HepG2 (cell line): ENCODE data around the gene VAMP5. TPM values are rescaled to one million over a fixed set of nuclear protein-coding genes. Genes with fewer than 3 reads are reported as not detected.

Experiments used
- BRF2 ChIP-seq: sonication (generic); formaldehyde crosslinking; IDR thresholded peaks from 2 replicates; pipeline ENCODE4 v1.8.1; 2022; ENCODE audit warnings: mild to moderate bottlenecking, missing genetic modification reagents
- DDIT3 ChIP-seq: sonication (generic); formaldehyde crosslinking; IDR thresholded peaks from 2 replicates; pipeline ENCODE4 v1.4.0; 2020; ENCODE audit warnings: mild to moderate bottlenecking, missing genetic modification reagents
- DPF2 ChIP-seq: sonication (generic); formaldehyde crosslinking; IDR thresholded peaks from 2 replicates; pipeline ENCODE4 v1.4.0; 2020; ENCODE audit warnings: mild to moderate bottlenecking, low read depth, missing genetic modification reagents, borderline replicate concordance
- HDAC1 ChIP-seq: sonication (generic); formaldehyde crosslinking; IDR thresholded peaks from 2 replicates; pipeline ENCODE4 v1.5.1; 2020; ENCODE audit warnings: mild to moderate bottlenecking, missing genetic modification reagents
- NR3C1 ChIP-seq: sonication (generic); formaldehyde crosslinking; IDR thresholded peaks from 2 replicates; pipeline ENCODE4 v1.4.0; 2020; ENCODE audit warnings: missing genetic modification reagents
- PAF1 ChIP-seq: IDR thresholded peaks from 2 replicates; pipeline ENCODE4 v1.6.1; 2016; ENCODE audit warnings: missing genetic modification reagents, missing compliant biosample characterization
- PHF21A ChIP-seq: sonication (generic); formaldehyde crosslinking; IDR thresholded peaks from 2 replicates; pipeline ENCODE4 v1.5.0; 2020; ENCODE audit warnings: mild to moderate bottlenecking, missing genetic modification reagents
- PRDM10 ChIP-seq: sonication (generic); formaldehyde crosslinking; IDR thresholded peaks from 2 replicates; pipeline ENCODE4 v1.4.0; 2020; ENCODE audit warnings: low read depth, missing genetic modification reagents
- RFX3 ChIP-seq: IDR thresholded peaks from 2 replicates; pipeline ENCODE4 v1.6.1; 2016; ENCODE audit warnings: missing biosample characterization, missing genetic modification reagents
- SALL2 ChIP-seq: sonication (generic); formaldehyde crosslinking; IDR thresholded peaks from 2 replicates; pipeline ENCODE4 v1.8.1; 2023; ENCODE audit warnings: mild to moderate bottlenecking, missing genetic modification reagents, inconsistent platforms
- SETDB1 ChIP-seq: sonication (generic); formaldehyde crosslinking; IDR thresholded peaks from 2 replicates; pipeline ENCODE4 v1.5.1; 2020; ENCODE audit warnings: missing genetic modification reagents, mild to moderate bottlenecking, borderline replicate concordance
- SMARCC2 ChIP-seq: fragments of 450-650 bp; IDR thresholded peaks from 2 replicates; pipeline ENCODE4 v1.6.1; 2017; ENCODE audit warnings: antibody characterized with exemption, mild to moderate bottlenecking
- SP5 ChIP-seq: IDR thresholded peaks from 2 replicates; pipeline ENCODE4 v1.6.1; 2016; ENCODE audit warnings: low read depth, borderline replicate concordance
- STAG1 ChIP-seq: sonication (generic); formaldehyde crosslinking; IDR thresholded peaks from 2 replicates; pipeline ENCODE4 v1.4.0; 2020; ENCODE audit warnings: missing genetic modification reagents
- YY1 ChIP-seq: IDR thresholded peaks from 2 replicates; pipeline ENCODE4 v1.6.1; 2011; ENCODE audit warnings: low read length, low read depth, moderate library complexity, mild to moderate bottlenecking; ENCODE audit not compliant: insufficient read depth, insufficient replicate concordance
- ZFX ChIP-seq: sonication (generic); formaldehyde crosslinking; IDR thresholded peaks from 2 replicates; pipeline ENCODE4 v1.4.0; 2020; ENCODE audit warnings: mild to moderate bottlenecking, low read depth, missing genetic modification reagents, moderate library complexity
- ZMYM4 ChIP-seq: sonication (generic); formaldehyde crosslinking; IDR thresholded peaks from 2 replicates; pipeline ENCODE4 v1.8.1; 2023; ENCODE audit warnings: mild to moderate bottlenecking, missing genetic modification reagents
- ZNF496 ChIP-seq: sonication (generic); formaldehyde crosslinking; IDR thresholded peaks from 2 replicates; pipeline ENCODE4 v1.8.1; 2023; ENCODE audit warnings: mild to moderate bottlenecking, moderate library complexity, missing genetic modification reagents; ENCODE audit not compliant: insufficient replicate concordance
- ZNF720 ChIP-seq: sonication (generic); formaldehyde crosslinking; IDR thresholded peaks from 2 replicates; pipeline ENCODE4 v1.4.0; 2020; ENCODE audit warnings: missing genetic modification reagents
- ZNF784 ChIP-seq: sonication (generic); formaldehyde crosslinking; IDR thresholded peaks from 2 replicates; pipeline ENCODE4 v1.5.1; 2020; ENCODE audit warnings: missing genetic modification reagents, mild to moderate bottlenecking, borderline replicate concordance
- polyA plus RNA-seq, 8 experiments: library from polyadenylated mRNA; depleted of rRNA in 3 of 8; stranded (reverse) in 7 of 8; unstranded in 1 of 8; fragments of >200 nt; fragmentation: Illumina TruSeq in 4 of 8; extraction: Trizol in 4 of 8; gene quantifications; 2 replicates each; pipeline versions ENCODE4 v1.2.1 to v1.2.3, GENCODE V29; 2011 to 2016; ENCODE audit warnings: low read depth in 4 of 8, missing spikeins in 1 of 8, mixed read lengths in 1 of 8; ENCODE audit not compliant: insufficient read depth in 1 of 8
- total RNA-seq, 5 experiments: library from RNA; depleted of rRNA; stranded (reverse); fragments of >200 nt; fragmentation: Illumina TruSeq; extraction: Trizol; gene quantifications; 2 replicates each; pipeline ENCODE4 v1.2.3, GENCODE V29; 2016; ENCODE audit warnings: low read depth in 1 of 5
- TF ChIP-seq, protein P1 (sequence below): IDR thresholded peaks from 2 replicates; pipeline ENCODE4 v1.6.1; 2016; ENCODE audit warnings: low read depth, borderline replicate concordance
- TF ChIP-seq, protein P2 (sequence below): sonication (generic); formaldehyde crosslinking; IDR thresholded peaks from 2 replicates; pipeline ENCODE4 v1.9.0; 2021; ENCODE audit warnings: missing genetic modification reagents, borderline replicate concordance

VAMP5 gene
- total and polyA plus RNA-seq, 2 of the 13 experiments (the other 11 are each of a cell fraction or from before 2014, with no cell fraction given): 7.2 to 56.7 TPM

DNA sequence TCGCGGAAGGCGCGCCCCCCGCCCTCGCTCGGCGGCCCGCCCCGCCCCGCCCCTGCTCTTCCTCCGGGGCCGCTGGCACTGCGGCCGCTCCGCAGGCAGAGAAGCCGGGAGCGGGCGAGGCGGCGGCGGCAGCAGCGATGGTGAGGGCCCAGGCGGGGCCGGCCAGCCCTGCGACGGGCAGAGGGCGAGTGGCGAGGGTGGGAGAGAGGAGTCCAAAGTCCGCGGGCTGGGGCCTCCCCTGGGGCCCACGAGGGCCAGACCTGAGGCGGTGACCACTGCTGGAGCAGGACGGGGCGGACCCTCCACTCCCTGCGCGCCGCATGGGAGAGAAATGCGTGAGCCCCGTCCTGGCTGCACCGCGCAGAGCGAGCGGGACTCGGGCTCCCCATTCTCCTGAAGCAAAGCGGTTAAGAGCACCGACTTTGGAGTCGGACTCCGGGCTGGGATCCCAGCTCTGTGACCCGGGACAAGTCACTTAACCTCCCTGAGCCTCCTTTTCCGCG, at the start of gene VAMP5 (continued):
- TF ChIP-seq, protein P1, sequence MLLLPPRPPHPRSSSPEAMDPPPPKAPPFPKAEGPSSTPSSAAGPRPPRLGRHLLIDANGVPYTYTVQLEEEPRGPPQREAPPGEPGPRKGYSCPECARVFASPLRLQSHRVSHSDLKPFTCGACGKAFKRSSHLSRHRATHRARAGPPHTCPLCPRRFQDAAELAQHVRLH (CRISPR knock-in tag): 0 out of 2 replicates have a peak, but pooled peaks have one; percentile 52
- TF ChIP-seq HDAC1 (CRISPR knock-in tag) (peak; percentile 77), SMARCC2 (no peak), SALL2 (CRISPR knock-in tag) (peak; percentile 88), BRF2 (CRISPR knock-in tag) (no peak), DPF2 (peak; percentile 53), YY1 (peak; percentile 78), ZNF720 (no peak), NR3C1 (CRISPR knock-in tag) (no peak), DDIT3 (CRISPR knock-in tag) (no peak), ZMYM4 (CRISPR knock-in tag) (peak; percentile 59), SETDB1 (CRISPR knock-in tag) (no peak), PHF21A (CRISPR knock-in tag) (no peak), ZFX (CRISPR knock-in tag) (peak; percentile 93), SP5 (CRISPR knock-in tag) (peak; percentile 87), ZNF784 (CRISPR knock-in tag) (no peak), STAG1 (CRISPR knock-in tag) (no peak), PAF1 (CRISPR knock-in tag) (0 out of 2 replicates have a peak, but pooled peaks have one; percentile 70), PRDM10 (CRISPR knock-in tag) (no peak), ZNF496 (CRISPR knock-in tag) (no peak), RFX3 (CRISPR knock-in tag) (no peak)
- TF ChIP-seq, protein P2, sequence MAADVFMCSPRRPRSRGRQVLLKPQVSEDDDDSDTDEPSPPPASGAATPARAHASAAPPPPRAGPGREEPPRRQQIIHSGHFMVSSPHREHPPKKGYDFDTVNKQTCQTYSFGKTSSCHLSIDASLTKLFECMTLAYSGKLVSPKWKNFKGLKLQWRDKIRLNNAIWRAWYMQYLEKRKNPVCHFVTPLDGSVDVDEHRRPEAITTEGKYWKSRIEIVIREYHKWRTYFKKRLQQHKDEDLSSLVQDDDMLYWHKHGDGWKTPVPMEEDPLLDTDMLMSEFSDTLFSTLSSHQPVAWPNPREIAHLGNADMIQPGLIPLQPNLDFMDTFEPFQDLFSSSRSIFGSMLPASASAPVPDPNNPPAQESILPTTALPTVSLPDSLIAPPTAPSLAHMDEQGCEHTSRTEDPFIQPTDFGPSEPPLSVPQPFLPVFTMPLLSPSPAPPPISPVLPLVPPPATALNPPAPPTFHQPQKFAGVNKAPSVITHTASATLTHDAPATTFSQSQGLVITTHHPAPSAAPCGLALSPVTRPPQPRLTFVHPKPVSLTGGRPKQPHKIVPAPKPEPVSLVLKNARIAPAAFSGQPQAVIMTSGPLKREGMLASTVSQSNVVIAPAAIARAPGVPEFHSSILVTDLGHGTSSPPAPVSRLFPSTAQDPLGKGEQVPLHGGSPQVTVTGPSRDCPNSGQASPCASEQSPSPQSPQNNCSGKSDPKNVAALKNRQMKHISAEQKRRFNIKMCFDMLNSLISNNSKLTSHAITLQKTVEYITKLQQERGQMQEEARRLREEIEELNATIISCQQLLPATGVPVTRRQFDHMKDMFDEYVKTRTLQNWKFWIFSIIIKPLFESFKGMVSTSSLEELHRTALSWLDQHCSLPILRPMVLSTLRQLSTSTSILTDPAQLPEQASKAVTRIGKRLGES: peak; percentile 80
